NCI-H1105 treated with DMSO at 0.1 percent for 48 hours (cell line): ENCODE measurements around the gene GARIN3.

ENCODE experiments used
- DNase-seq: peaks from one replicate; lab custom pipeline; 2025; lab: John Stamatoyannopoulos, UW

Gene GARIN3

GRCh38 chr5:157143127-157143971, 22.7 kb downstream of the GARIN3 start:
- peak; percentile 79 for DNase-seq

- DNase-seq: peak; percentile 91
Observed at GRCh38 chr5:157142317-157143126, 23.5 kb downstream of the GARIN3 start, which contains the start of gene MED7. TSS of gene MED7 (minus strand) at chr5:157142865. CDS start at chr5:157139431, 3,434 bp downstream.

DNA sequence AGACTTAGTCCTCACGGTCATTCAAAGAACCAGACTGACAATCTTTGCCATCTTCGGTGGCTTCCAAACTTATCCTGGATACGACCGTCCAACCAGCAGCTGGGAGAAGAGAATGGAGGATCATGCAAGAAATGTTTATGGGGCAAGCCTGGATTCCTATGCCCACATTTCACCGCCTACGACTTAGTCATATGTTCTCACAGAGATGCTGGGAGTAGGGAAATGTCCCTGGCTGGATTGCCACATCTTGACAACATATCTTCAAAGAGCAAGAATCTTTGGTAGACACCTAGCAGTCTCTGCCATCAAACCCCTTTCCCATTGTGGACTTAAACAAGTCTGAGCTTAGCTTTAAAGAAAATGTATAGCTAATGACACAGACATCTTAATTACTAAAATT, 28.4 kb downstream of the GARIN3 start:
- DNase-seq: no peak

DNA sequence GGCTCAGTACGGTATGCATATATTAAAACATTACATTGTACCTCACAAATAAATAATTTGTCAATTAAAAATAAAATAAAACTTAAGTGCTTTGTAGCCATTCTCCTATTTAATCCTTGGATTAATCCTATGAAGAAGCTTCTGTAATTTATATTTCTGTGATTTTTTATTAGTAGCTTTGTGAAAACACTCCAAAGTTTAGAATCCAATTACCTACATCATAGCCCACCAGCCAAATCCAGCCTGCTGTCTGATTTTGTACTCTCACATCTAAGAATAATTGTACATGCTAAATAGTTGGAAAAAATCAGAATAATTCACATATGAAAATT, 33.8 kb downstream of the GARIN3 start:
- no peak for DNase-seq

- DNase-seq: no peak
Observed at GRCh38 chr5:157130925-157131324, 35.1 kb downstream of the GARIN3 start.

DNA sequence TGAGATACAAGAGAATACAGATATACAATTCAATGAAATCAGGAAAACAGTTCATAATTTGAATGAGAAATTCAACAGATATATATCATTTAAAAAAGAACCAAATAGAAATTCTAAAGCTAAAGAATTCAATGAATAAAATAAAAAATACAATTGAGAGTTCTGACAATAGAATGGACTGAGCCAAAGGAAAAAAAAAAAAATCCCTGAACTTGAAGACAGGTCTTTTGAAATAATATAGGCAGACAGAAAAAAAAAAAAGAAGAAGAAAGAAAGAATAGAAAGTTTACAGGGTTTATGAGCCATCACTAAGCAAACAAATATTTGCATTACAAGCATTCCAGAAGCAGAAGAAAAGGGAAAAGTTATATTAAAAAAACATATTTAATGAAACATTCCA, 44.4 kb downstream of the GARIN3 start:
- no peak for DNase-seq

DNA sequence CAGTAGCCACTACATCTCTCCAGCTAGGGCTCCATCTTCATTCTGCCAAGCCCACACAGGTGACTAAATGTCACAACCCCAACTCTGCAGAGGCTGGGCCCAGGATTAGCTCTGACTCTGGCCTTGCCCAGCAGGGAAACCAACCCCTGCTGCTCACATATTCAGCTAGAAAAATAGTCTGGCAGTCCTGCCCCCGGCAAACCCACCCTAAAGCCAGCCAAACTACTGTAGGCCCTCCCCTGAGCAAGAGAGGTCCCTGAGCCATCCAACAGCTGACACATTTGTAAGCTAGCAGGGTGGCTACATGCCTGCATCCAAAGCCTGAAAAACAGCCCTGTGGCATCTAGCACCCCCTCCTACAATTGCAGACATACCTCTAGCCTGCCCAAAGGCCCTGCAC, 46.0 kb downstream of the GARIN3 start:
- no peak for DNase-seq

- DNase-seq: no peak
Observed at GRCh38 chr5:157116483-157116954, 49.5 kb downstream of the GARIN3 start.

DNA sequence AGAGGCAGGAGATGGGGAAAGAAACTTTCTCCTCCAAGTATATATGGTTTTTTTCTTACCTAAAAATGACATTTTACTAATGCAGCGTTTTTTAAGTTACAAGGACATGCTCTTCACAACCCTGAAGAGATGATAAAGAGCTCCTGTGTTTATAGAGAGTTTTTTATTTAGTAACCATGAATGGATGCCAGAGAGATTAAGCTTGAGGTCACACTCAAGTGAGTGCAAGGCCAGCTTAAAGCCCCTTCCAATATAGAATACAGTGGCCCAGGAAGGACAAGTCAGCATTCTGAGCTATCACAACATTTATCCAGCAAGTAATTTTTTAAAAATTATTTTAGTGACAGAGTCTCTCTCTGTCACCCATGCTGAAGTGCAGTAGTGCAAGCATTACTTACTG, 50.6 kb downstream of the GARIN3 start:
- DNase-seq: no peak

DNA sequence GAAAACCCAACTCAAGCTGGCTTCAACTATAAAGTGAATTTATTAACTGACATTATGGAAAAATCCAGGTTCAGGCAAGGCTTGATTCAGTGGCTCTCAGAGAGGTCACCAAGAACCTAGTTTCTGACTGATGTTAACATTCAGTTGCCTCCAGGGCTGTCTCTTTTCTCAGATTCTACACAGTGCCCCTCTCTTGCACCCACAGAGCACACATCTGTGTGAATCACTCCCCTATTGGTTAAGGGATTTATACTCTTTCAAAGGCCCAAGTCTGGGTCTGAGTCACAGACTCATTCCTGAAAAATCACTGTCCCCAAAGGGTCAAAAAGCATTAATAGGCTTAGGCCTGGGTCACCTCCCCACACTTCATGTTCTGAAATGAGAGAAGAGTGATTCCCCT, 51.1 kb downstream of the GARIN3 start:
- DNase-seq: no peak

DNA sequence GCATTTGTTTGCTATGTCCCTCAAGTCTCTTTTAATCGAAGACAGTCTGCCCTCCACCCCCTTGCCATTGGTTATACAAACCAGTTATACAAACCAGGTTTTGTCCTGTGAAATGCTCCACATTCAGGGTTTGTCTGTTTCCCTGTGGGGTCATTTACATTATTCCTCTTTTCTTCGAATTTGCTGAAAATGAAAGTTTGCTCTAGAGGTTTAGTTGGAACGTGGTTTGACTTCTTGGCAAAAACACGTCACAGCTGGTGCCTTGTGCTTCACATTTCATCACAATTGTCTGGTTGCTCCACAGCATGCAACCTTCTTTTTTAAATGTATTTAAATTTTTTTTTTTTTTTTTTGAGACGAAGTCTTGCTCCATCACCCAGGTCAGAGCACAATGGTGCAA, 53.1 kb downstream of the GARIN3 start:
- no peak for DNase-seq
